ENCODE data around the gene STXBP5.

The STXBP5 gene

DNA sequence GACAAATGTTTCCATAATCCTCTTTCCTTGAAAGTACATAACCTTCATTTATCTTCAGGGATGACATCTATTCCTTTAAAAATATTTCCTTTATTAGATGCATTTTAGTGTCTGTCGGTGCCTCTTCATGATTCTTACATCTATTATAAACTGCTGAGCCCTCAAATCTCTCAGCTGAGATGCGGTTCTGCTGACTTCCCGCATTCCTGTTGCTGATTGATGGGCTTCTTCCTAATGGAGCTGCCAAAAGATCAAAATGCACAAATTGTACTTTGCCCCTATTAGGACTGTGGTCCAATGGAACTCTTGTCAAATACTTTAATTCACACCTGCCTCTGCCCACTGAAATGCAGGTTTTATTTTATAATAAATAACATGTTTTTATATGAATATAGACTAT lies 225.6 kb downstream of the STXBP5 start:
- no peak overlapping the region for H3K4me3 ChIP-seq (ENCODE audit: low read length)
- TF ChIP-seq, protein P1, sequence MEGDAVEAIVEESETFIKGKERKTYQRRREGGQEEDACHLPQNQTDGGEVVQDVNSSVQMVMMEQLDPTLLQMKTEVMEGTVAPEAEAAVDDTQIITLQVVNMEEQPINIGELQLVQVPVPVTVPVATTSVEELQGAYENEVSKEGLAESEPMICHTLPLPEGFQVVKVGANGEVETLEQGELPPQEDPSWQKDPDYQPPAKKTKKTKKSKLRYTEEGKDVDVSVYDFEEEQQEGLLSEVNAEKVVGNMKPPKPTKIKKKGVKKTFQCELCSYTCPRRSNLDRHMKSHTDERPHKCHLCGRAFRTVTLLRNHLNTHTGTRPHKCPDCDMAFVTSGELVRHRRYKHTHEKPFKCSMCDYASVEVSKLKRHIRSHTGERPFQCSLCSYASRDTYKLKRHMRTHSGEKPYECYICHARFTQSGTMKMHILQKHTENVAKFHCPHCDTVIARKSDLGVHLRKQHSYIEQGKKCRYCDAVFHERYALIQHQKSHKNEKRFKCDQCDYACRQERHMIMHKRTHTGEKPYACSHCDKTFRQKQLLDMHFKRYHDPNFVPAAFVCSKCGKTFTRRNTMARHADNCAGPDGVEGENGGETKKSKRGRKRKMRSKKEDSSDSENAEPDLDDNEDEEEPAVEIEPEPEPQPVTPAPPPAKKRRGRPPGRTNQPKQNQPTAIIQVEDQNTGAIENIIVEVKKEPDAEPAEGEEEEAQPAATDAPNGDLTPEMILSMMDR (IDR thresholded peaks at IDR 0.05; ENCODE audit: insufficient read depth, low read depth, low read length, missing control alignments), result no peak
- no peak for DNase-seq (ENCODE audit: low read depth)

DNA sequence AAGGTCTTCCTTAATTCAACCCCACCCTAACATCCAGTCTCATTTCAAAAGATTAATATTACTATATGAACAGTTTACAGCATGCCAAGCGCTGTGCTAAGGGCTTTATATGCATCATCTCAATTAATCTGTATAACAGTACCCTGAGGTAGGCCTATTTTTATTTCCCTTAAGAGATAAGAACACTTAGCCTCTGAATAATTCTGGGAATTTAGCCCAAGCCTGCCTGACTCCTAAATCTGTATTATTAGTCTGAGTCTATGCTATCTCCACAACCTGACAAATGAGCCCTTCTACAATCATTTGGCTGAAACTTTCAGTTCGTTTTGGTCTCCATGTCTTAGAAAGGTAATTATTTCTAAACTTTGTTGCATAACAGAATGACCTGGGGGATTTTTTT lies 226.6 kb downstream of the STXBP5 start:
- TF ChIP-seq, protein P1 (IDR thresholded peaks at IDR 0.05; ENCODE audit: insufficient read depth, low read depth, low read length, missing control alignments), result no peak
- DNase-seq (ENCODE audit: low read depth), result no peak
- no peak overlapping the region for H3K4me3 ChIP-seq (ENCODE audit: low read length)

DNA sequence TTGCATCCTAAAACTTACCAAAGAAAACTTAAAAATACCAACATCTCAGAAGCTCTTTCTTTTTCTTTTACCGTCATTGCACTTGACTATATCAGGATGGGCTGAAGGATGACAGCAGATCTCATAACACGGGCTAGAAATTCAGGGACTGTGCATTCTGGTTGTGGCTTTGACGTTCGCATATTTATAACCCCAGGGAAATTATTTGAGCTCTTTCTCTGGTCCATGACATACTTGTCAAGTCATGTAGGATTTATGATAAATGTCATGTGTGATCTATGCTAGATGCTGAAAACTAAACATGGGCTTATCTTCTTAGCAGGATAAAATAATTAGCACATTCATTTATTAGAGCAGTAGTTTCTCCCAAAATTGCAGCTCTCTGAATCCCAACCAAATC lies 229.9 kb downstream of the STXBP5 start:
- DNase-seq (ENCODE audit: low read depth), result no peak
- TF ChIP-seq, protein P1 (IDR thresholded peaks at IDR 0.05; ENCODE audit: insufficient read depth, low read depth, low read length, missing control alignments), result no peak
- no peak overlapping the region for H3K4me3 ChIP-seq (ENCODE audit: low read length)

DNA sequence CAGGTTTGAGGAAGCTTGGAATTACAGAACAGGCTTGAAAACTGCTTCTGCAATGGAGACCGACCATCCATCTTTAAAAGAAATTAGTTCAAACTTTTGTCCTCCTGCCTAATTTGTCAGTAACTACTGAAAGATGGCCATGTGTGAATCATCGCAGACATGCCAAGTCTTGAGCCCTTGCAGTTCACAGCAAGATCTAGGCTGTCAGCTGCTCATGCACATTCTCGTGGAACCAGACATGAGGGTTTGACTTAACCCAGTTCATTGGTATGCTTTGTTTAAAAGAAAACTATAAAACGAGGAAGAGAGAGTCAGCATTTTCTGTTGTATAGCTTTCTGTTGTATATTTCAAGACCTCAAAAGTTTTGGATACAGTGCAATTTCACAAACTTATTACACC lies 230.3 kb downstream of the STXBP5 start:
- TF ChIP-seq, protein P1 (IDR thresholded peaks at IDR 0.05; ENCODE audit: insufficient read depth, low read depth, low read length, missing control alignments), result no peak
- H3K4me3 ChIP-seq (ENCODE audit: low read length), result no peak overlapping the region
- peak; percentile 93 for DNase-seq (ENCODE audit: low read depth)

DNA sequence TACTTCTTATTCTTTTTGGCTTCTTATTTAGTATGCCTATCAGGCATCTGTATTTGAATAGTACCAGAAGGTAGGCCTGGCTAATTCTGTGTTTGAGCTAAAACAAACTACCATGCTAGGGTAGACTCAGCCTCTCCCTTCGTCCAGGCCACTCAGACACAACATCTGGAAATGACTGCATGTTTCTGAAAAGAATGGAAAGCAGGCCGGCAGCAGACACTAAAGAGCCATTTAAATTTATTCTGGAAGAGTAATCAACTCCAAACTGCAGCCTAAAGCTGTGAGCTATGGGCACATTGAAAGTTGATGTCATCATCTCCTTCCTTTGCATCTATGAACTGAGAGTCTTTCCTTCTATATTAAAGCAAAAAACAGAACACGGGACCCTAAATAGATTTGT lies 233.4 kb downstream of the STXBP5 start:
- DNase-seq (ENCODE audit: low read depth), result no peak
- no peak overlapping the region for H3K4me3 ChIP-seq (ENCODE audit: low read length)
- TF ChIP-seq, protein P1 (IDR thresholded peaks at IDR 0.05; ENCODE audit: insufficient read depth, low read depth, low read length, missing control alignments), result no peak

DNA sequence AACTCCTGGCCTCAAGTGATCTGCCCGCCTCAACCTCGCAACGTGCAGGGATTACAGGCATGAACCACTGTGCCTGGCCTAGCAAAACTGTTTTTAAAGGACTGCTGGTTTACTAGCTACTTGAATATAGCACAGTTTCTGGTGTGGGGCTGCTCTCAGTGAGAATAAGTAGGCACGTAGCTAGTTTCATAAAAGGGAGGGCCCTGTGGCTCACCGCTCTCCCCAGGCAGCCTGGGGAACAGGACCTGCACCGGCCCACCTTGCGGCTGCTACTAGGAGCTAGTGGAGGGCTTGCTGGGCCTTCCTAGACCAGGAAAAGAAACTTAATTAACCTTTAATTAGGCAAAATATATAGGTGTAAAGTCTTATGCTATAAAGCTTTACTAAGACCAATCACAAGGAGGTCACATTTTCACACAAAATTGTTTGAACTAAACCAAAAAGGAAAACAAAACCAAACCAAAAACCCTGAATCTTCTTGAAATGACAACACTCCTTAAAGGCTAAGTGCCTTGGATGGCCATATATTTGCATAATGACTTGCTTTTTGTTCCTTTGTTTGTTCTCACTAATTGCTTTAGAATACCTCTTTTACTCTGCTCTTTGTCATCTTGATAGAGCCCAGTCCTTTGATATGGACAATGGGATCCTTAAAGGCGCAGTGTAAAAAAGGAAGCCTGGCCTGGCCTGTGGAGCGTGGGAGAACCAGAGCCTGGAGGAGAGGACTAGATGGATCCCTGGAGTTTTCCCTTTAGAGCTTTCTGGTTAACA lies 234.7 kb downstream of the STXBP5 start:
- TF ChIP-seq, protein P1 (IDR thresholded peaks at IDR 0.05; ENCODE audit: insufficient read depth, low read depth, low read length, missing control alignments), result no peak
- DNase-seq (ENCODE audit: low read depth), result no peak
- no peak overlapping the region for H3K4me3 ChIP-seq (ENCODE audit: low read length)
